Adrenal gland (tissue), 12 donors: ENCODE results near the gene ANKS1B. TPM values are rescaled to one million over a fixed set of nuclear protein-coding genes. Genes with fewer than 3 reads are reported as not detected.

Experiments
- DNase-seq, 7 donors: peaks; one replicate each; pipeline ENCODE4 v3.0.0-alpha.2; 2019 to 2020
- H3K27ac ChIP-seq, 5 donors: fragments of 200-600 bp; sonication (generic) in 4 of 5; 1 replicate in 3 of 5; 2 replicates in 2 of 5; pipeline versions ENCODE4 v1.5.1 to v1.8.0; 2016 to 2020; ENCODE audit warnings: mild to moderate bottlenecking in 1 of 5
- H3K27me3 ChIP-seq: fragments of 200-600 bp; 2 replicates; pipeline ENCODE4 v1.8.0; 2021
- H3K36me3 ChIP-seq, 2 donors: fragments of 200-600 bp; replicated peaks in 1 of 2; 1 replicate in 1 of 2; 2 replicates in 1 of 2; pipeline versions ENCODE4 v1.5.1 to v1.8.0; 2018 to 2022
- H3K4me1 ChIP-seq, 2 donors: fragments of 200-600 bp; replicated peaks in 1 of 2; 1 replicate in 1 of 2; 2 replicates in 1 of 2; pipeline versions ENCODE4 v1.5.1 to v1.8.0; 2018 to 2021
- H3K4me3 ChIP-seq, 4 donors: fragments of 200-600 bp; sonication (generic) in 3 of 4; one replicate each; pipeline ENCODE4 v1.5.1; 2016 to 2018
- H3K9me3 ChIP-seq, 3 donors: fragments of 200-600 bp; sonication (generic) in 1 of 3; replicated peaks in 1 of 3; 1 replicate in 2 of 3; 2 replicates in 1 of 3; pipeline versions ENCODE4 v1.5.1 to v1.8.0; 2016 to 2021
- POLR2A ChIP-seq, 2 donors: fragments of 450-650 bp; IDR thresholded peaks; one replicate each; pipeline ENCODE4 v1.6.1; 2017; ENCODE audit warnings: antibody characterized with exemption in 2 of 2, mild to moderate bottlenecking in 2 of 2, moderate library complexity in 1 of 2
- WGBS, 4 donors: extraction: QIAGEN DNeasy Blood & Tissue Kit in 2 of 4; methylation state at CpG; one replicate each; pipeline versions ENCODE4 v1.1.5 to v1.1.7; 2013 to 2017; 5-methylcytosine and 5-hydroxymethylcytosine counted together
- intact Hi-C, 2 donors: fragments of 100-400 bp; cut with DNase I; formaldehyde crosslinking; loops; one replicate each; pipeline versions ENCODE4 v1.14.1 to v1.15.0; 2022 to 2023
- polyA plus RNA-seq, 3 donors: library from polyadenylated mRNA; stranded (reverse); fragments of 200-250 nt in 2 of 3; fragments of 350-450 nt in 1 of 3; fragmentation: Illumina TruSeq in 1 of 3; extraction: RNeasy Lipid Tissue Mini Kit (QIAGEN cat#74804) in 1 of 3; gene quantifications; one replicate each; pipeline ENCODE4 v1.2.3, GENCODE V29; 2013 to 2014
- total RNA-seq, 9 donors: library from RNA; depleted of rRNA in 4 of 9; stranded (reverse); fragments of >200 nt in 4 of 9; fragments of 120-200 nt in 1 of 9; fragmentation: NEBNext Ultra II Directional in 1 of 9; extraction: Animal tissue kit (Norgen Biotek cat#: 25700) in 1 of 9; gene quantifications; one replicate each; pipeline versions ENCODE4 v1.1.0 to v1.2.4, GENCODE V29; 2013 to 2023
- TF ChIP-seq, protein P1 (sequence below), 6 experiments: fragments of 450-650 bp in 4 of 6; fragments of 200-600 bp in 2 of 6; sonication (generic) in 1 of 6; IDR thresholded peaks; 1 replicate in 5 of 6; 2 replicates in 1 of 6; pipeline versions ENCODE4 v1.5.1 to v1.8.0; 2016 to 2021; ENCODE audit warnings: antibody characterized with exemption in 6 of 6, mild to moderate bottlenecking in 2 of 6, moderate library complexity in 1 of 6
- donor health status: healthy with polysubstance abuse.
- donor health status: Bipolar disorder and iron deficiency.
- donor health status: DM: yes; HTN: yes; CAD: no.
- donor health status: DM: no; HTN: no; CAD: no.
- donor health status: DM: no; HTN: no; CAD: no.
- donor health status: DM: yes; HTN: yes; CAD: no.

Gene ANKS1B
- total and polyA plus RNA-seq, 12 donors = 1.3 to 28.1 (median 8.0) TPM

DNA sequence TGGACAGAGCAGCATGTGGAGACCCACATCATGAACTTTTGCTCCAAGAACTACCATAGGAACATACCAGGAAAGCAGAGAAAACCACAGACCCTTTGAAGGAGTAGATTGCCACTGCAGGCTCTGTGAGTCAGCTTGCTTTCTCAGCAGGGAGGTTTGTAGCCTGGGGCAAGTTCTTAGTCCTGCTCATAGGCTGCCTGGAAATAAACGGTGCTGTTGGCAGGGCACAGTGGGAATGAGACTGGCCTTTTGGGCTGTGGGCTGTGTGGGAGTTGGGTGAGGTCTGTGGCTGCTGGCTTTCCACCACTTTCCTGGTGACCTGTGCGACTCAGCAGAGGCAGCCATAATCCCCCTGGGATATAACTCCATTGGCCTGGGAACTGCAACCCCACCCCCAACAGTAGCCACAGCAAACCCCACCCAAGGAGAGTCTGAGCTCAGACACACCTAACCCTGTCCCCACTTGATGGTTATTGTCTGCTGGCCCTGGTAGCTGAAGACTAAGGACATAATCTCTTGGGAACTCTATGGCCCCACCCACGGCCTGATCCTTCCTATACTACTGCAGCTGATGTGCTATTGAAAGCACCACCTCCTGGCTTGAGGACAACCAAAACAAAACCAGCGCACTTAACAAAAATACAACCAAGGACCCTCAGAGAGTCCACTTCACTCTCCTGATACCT, 529.2 kb downstream of the ANKS1B start:
- intact Hi-C loops = no loop called here

DNA sequence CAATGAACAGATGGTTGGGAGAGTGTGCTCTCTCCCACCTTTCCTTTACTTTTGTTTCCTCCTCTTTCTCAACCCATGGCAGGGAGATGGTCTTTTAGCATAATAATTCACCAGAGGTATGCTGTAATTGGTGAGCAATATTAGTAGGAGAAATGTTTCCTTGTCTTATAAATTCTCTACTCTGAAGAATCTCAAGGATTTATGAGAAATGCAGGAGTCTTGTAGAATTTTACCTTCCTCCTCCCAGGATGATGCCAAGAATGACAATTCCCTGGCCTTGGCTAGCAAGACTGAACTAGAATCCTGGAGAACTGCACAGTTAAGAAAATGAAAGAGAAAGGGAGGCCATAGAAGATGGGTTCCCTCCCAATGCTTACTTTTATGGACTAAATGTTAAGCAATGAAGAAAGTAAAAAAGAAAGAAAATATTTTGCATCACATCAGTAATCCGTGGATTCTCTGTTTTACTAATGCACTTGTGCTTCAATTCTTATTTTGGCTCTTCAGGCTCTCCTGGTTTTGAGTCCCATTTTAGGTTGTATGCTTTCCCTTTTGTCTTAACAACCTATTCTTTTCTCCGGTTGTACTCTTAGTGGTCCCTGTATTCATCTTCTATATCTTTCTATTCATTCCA, 530.1 kb downstream of the ANKS1B start:
- intact Hi-C loops = no loop called here
- no peak for DNase-seq
- Histone ChIP-seq H3K27me3 (no peaks in the 10 kb centered on the region), H3K4me1 (peaks cover 0 to 6% of the 10 kb centered on the region in 2 donors), H3K36me3 (no peaks in the 10 kb centered on the region), H3K4me3 (no peak overlapping the region), H3K9me3 (peaks cover 0 to 6% (median 0%) of the 10 kb centered on the region in 3 donors), H3K27ac (no peak overlapping the region)
- 82 to 91% (median 87%) methylated on average over 2 of the region's 2 CpGs for WGBS, 4 donors
- TF ChIP-seq, protein P1, sequence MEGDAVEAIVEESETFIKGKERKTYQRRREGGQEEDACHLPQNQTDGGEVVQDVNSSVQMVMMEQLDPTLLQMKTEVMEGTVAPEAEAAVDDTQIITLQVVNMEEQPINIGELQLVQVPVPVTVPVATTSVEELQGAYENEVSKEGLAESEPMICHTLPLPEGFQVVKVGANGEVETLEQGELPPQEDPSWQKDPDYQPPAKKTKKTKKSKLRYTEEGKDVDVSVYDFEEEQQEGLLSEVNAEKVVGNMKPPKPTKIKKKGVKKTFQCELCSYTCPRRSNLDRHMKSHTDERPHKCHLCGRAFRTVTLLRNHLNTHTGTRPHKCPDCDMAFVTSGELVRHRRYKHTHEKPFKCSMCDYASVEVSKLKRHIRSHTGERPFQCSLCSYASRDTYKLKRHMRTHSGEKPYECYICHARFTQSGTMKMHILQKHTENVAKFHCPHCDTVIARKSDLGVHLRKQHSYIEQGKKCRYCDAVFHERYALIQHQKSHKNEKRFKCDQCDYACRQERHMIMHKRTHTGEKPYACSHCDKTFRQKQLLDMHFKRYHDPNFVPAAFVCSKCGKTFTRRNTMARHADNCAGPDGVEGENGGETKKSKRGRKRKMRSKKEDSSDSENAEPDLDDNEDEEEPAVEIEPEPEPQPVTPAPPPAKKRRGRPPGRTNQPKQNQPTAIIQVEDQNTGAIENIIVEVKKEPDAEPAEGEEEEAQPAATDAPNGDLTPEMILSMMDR (IDR thresholded peaks at IDR 0.05) = no peak
- no peak for TF ChIP-seq POLR2A (IDR thresholded peaks at IDR 0.05)

More for the DNA sequence above, 529.2 kb downstream of the ANKS1B start:
- Histone ChIP-seq H3K4me3 (no peak overlapping the region), H3K4me1 (peaks cover 0 to 6% of the 10 kb centered on the region in 2 donors), H3K9me3 (peaks cover 0 to 6% (median 0%) of the 10 kb centered on the region in 3 donors), H3K27ac (no peak overlapping the region), H3K27me3 (no peaks in the 10 kb centered on the region), H3K36me3 (no peaks in the 10 kb centered on the region)
- 76 to 81% (median 79%) methylated on average over 3 to 4 of the region's 4 CpGs for WGBS, 4 donors
- TF ChIP-seq, protein P1 (IDR thresholded peaks at IDR 0.05) = no peak
- no peak for TF ChIP-seq POLR2A (IDR thresholded peaks at IDR 0.05)
- DNase-seq = peak in 1 of 7 donors; percentile 47

DNA sequence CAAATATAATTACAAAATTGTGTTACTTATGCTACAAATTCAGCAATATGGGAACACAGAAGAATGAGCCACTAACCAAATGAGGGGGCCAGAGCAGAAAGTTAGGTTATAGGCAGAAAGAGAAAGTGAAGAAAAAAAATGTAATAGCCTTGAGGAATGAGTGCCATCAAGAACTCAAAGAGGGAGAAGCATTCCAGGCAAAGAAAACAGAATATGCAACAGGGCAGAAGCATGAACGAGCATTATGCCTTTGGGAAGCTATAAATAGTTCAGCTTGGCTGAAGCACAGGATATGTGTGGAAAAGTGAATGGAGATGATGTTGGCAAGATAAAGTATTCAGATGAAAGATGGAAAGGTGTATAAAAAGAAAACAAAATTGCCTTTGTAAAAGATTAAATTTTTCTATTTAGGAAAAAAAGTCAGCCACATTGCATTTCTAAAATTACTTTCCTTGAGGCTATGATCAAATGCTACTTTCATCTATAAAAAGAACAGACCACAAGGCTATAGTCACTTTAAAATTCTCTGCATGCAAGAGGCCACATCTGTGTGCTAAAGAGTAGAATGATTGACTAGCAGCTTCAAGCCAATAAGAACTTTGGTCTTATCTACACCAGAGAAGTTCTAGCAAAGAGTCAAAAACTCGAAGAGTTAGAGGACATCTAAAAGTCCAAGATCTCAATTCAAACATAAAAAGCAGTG, 530.7 kb downstream of the ANKS1B start:
- H3K36me3 ChIP-seq = no peaks in the 10 kb centered on the region
- intact Hi-C loops = no loop called here
- 21 to 40% (median 23%) methylated on average over 2 of the region's 2 CpGs for WGBS, 4 donors
- no peak for DNase-seq
- H3K9me3 ChIP-seq = peaks cover 0 to 6% (median 0%) of the 10 kb centered on the region in 3 donors
- H3K4me3 ChIP-seq = no peak overlapping the region
- peaks cover 0 to 6% of the 10 kb centered on the region in 2 donors for H3K4me1 ChIP-seq
- no peaks in the 10 kb centered on the region for H3K27me3 ChIP-seq
- no peak for TF ChIP-seq POLR2A (IDR thresholded peaks at IDR 0.05)
- TF ChIP-seq, protein P1 (IDR thresholded peaks at IDR 0.05) = no peak
- peak overlapping the region in 1 of 5 donors; percentile 64 for H3K27ac ChIP-seq

DNA sequence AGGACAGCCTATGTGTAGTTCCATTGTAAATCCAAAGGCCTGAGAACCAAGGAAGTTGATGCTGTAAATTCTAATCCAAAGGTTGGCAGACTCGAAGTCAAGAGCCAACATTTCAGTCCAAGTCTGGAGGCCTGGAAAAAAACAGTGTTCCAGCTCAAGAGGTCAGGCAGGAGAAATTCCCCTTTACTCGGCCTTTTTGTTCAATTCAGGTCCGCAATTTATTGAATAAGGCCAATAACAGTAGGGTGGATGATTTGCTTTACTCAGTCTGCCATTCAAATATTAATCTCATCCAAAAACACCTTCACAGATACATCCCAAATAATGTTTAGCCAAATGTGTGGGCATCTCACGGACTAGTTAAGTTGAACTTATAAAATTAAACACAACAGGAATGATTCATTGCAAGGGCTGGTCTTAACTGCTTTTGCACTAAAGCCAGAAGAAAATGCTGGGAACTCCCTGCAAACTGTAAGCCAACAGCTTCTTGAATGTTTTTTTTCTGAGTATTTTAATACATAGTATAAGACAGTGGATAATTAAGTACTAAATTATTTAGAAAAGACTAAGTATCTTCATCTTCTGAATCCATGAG, 534.6 kb downstream of the ANKS1B start:
- H3K4me3 ChIP-seq = no peak overlapping the region
- TF ChIP-seq, protein P1 (IDR thresholded peaks at IDR 0.05) = no peak
- TF ChIP-seq POLR2A (IDR thresholded peaks at IDR 0.05) = no peak
- WGBS, 4 donors = 75 to 83% (median 77%) methylated on average over 4 of the region's 4 CpGs
- no peak for DNase-seq
- peaks cover 0 to 6% of the 10 kb centered on the region in 2 donors for H3K4me1 ChIP-seq
- H3K36me3 ChIP-seq = no peaks in the 10 kb centered on the region
- no peaks in the 10 kb centered on the region for H3K9me3 ChIP-seq
- no peaks in the 10 kb centered on the region for H3K27me3 ChIP-seq
- no peak overlapping the region for H3K27ac ChIP-seq
- intact Hi-C loops = no loop called here
